Testis (tissue), 5 donors: Measurements from ENCODE around the gene VCP. TPM values are rescaled to one million over a fixed set of nuclear protein-coding genes. Genes with fewer than 3 reads are reported as not detected.
A peak's percentile ranks its signal among the peaks of the same experiment; 100 is the strongest.

Source experiments
- DNase-seq: peaks from one replicate; pipeline ENCODE4 v3.0.0-alpha.2; 2019
- H3K27ac ChIP-seq, 2 donors: fragments of 200-600 bp; sonication (generic); one replicate each; pipeline ENCODE4 v1.5.1; 2019
- H3K27me3 ChIP-seq: fragments of 200-600 bp; sonication (generic); one replicate; pipeline ENCODE4 v1.5.1; 2019
- H3K36me3 ChIP-seq: fragments of 200-600 bp; sonication (generic); one replicate; pipeline ENCODE4 v1.5.1; 2017; ENCODE audit warnings: low read depth; ENCODE audit errors: missing control alignments
- H3K4me1 ChIP-seq: fragments of 200-600 bp; sonication (generic); one replicate; pipeline ENCODE4 v1.5.1; 2019
- H3K4me3 ChIP-seq, 2 donors: fragments of 200-600 bp; sonication (generic); one replicate each; pipeline ENCODE4 v1.5.1; 2017 to 2019
- H3K9me3 ChIP-seq: fragments of 200-600 bp; sonication (generic); one replicate; pipeline ENCODE4 v1.5.1; 2017
- CTCF ChIP-seq, 3 experiments: fragments of 450-650 bp in 2 of 3; fragments of 200-600 bp in 1 of 3; sonication (generic) in 1 of 3; IDR thresholded peaks; one replicate each; pipeline ENCODE4 v1.5.1; 2016 to 2019; ENCODE audit warnings: antibody characterized with exemption in 3 of 3, mild to moderate bottlenecking in 2 of 3, moderate library complexity in 1 of 3
- POLR2A ChIP-seq: fragments of 450-650 bp; IDR thresholded peaks from one replicate; pipeline ENCODE4 v1.6.1; 2017; ENCODE audit warnings: antibody characterized with exemption, mild to moderate bottlenecking, moderate library complexity
- WGBS, 2 donors: methylation state at CpG; one replicate each; pipeline ENCODE4 v1.1.5; 2018; 5-methylcytosine and 5-hydroxymethylcytosine counted together
- intact Hi-C: fragments of 100-400 bp; cut with DNase I; formaldehyde crosslinking; loops from one replicate; pipeline ENCODE4 v1.15.1; 2023; ENCODE audit warnings: low total_unique reads
- long read RNA-seq, 2 donors: transcript quantifications; one replicate each; lab custom pipeline, GENCODE V29; 2026
- polyA plus RNA-seq: library from polyadenylated mRNA; stranded (reverse); fragments of 350-450 nt; fragmentation: Illumina TruSeq; extraction: RNeasy Lipid Tissue Mini Kit (QIAGEN cat#74804); gene quantifications from one replicate; pipeline ENCODE4 v1.2.3, GENCODE V29; 2014; ENCODE audit warnings: low read depth, low replicate concordance; ENCODE audit not compliant: insufficient read depth
- total RNA-seq, 2 donors: library from RNA; depleted of rRNA; stranded (reverse); fragments of >200 nt; gene quantifications; one replicate each; pipeline ENCODE4 v1.2.3, GENCODE V29; 2016

The VCP gene
- total RNA-seq (100 to 1,000 TPM; 171 to 186 TPM), polyA plus RNA-seq (229 TPM)
- long read RNA-seq, donor 1, full-length matches to known transcripts = 77 of 130 reads
- long read RNA-seq, donor 1, partial matches to known transcripts = 44 of 130 reads
- long read RNA-seq, donor 1, other reads (novel, unspliced or antisense) = 9 of 130 reads
- long read RNA-seq, donor 2, full-length matches to known transcripts = 39 of 70 reads
- long read RNA-seq, donor 2, partial matches to known transcripts = 31 of 70 reads
- long read RNA-seq, donor 2, other reads (novel, unspliced or antisense) = 0 of 70 reads

- H3K27ac ChIP-seq = peak within 1 kb of the TSS; percentile 99
- H3K9me3 ChIP-seq = no peaks in the 10 kb centered on the region
- peak; percentile 92 for TF ChIP-seq POLR2A
- no peak for TF ChIP-seq CTCF (IDR thresholded peaks at IDR 0.05)
- peaks cover 29% of the 10 kb centered on the region for H3K4me1 ChIP-seq
- no peaks in the 10 kb centered on the region for H3K27me3 ChIP-seq
- intact Hi-C loops = no loop called here
- WGBS, 2 donors = 4 to 5% methylated on average over 35 to 53 of the region's 54 CpGs
- no peaks in the 10 kb centered on the region for H3K36me3 ChIP-seq
- peak; percentile 99 for DNase-seq
- peak within 1 kb of the TSS; percentile 98 to 99 for H3K4me3 ChIP-seq
Observed at GRCh38 chr9:35072461-35073278, at the start of gene VCP. TSS of gene VCP (minus strand) at chr9:35072625. CDS start at chr9:35072353, 272 bp downstream.

GRCh38 chr9:35116898-35117551 is 44.6 kb upstream of the VCP start:
- H3K9me3 ChIP-seq = no peaks in the 10 kb centered on the region
- intact Hi-C loops = loop anchor here (10.0 kb wide), 2 partner anchors 358 to 438 kb away; no protein-coding TSS in a partner anchor
- WGBS, 2 donors = 13 to 16% methylated on average over 30 of the region's 30 CpGs
- H3K4me1 ChIP-seq = peaks cover 29% of the 10 kb centered on the region
- peak overlapping the region; percentile 69 to 94 for H3K27ac ChIP-seq
- TF ChIP-seq CTCF (IDR thresholded peaks at IDR 0.05) (peak; percentile 79 to 89 (median 82)), POLR2A (no peak)
- H3K4me3 ChIP-seq = peak overlapping the region; percentile 50 to 65
- H3K27me3 ChIP-seq = no peaks in the 10 kb centered on the region
- no peaks in the 10 kb centered on the region for H3K36me3 ChIP-seq
- DNase-seq = peak; percentile 97

- Histone ChIP-seq H3K4me3 (peak overlapping the region; percentile 50 to 65), H3K27me3 (no peaks in the 10 kb centered on the region), H3K27ac (peak overlapping the region; percentile 69 to 94), H3K9me3 (no peaks in the 10 kb centered on the region), H3K4me1 (peaks cover 33% of the 10 kb centered on the region), H3K36me3 (no peaks in the 10 kb centered on the region)
- no peak for DNase-seq
- WGBS, 2 donors = 0% methylated on average over 12 of the region's 12 CpGs
- TF ChIP-seq POLR2A = no peak
- TF ChIP-seq CTCF (IDR thresholded peaks at IDR 0.05) = no peak
- intact Hi-C loops = loop anchor here (10.0 kb wide), 2 partner anchors 358 to 438 kb away; no protein-coding TSS in a partner anchor
Observed at GRCh38 chr9:35116539-35116897, 44.1 kb upstream of the VCP start.

- Histone ChIP-seq H3K4me1 (peaks cover 35% of the 10 kb centered on the region), H3K27me3 (no peaks in the 10 kb centered on the region), H3K27ac (peak within 1 kb of the TSS; percentile 69 to 94), H3K9me3 (no peaks in the 10 kb centered on the region), H3K36me3 (no peaks in the 10 kb centered on the region), H3K4me3 (peak within 1 kb of the TSS; percentile 50 to 65)
- TF ChIP-seq CTCF (IDR thresholded peaks at IDR 0.05) = no peak
- no peak for TF ChIP-seq POLR2A
- WGBS, 2 donors = 0 to 1% methylated on average over 51 to 54 of the region's 54 CpGs
- intact Hi-C loops = loop anchor here (10.0 kb wide), 2 partner anchors 359 to 439 kb away; no protein-coding TSS in a partner anchor
- DNase-seq = peak; percentile 96
Observed at GRCh38 chr9:35115680-35116538, 43.5 kb upstream of the VCP start, which contains the start of gene ATOSB. TSS of gene ATOSB (minus strand) at chr9:35115862. CDS start at chr9:35108274, 7,588 bp downstream.
